OCI-LY3 (cell line): ENCODE measurements around the gene DNMT3L.

Experiments
- CTCF ChIP-seq: fragments of 200-600, 300-600 bp; sonication (generic); IDR thresholded peaks from 2 replicates; pipeline ENCODE4 v1.5.1; 2014; ENCODE audit warnings: antibody characterized with exemption, low read length, low read depth
- EZH2phosphoT487 ChIP-seq: fragments of 200-600 bp; shearing (Covaris generic); IDR thresholded peaks from 2 replicates; pipeline ENCODE4 v1.6.1; 2018; ENCODE audit warnings: antibody characterized with exemption, mixed run types, low read depth

- no peak for TF ChIP-seq CTCF
- TF ChIP-seq EZH2phosphoT487: no peak
These were observed 11.3 kb upstream of the DNMT3L start for GRCh38 chr21:44273046-44273445.
